COLO668 (cell line): ENCODE measurements around the gene LZTS2.

Experiments used
- DNase-seq: peaks from one replicate; lab custom pipeline; 2025; ENCODE audit not compliant: unreplicated experiment; lab: John Stamatoyannopoulos, UW

Gene LZTS2

DNA sequence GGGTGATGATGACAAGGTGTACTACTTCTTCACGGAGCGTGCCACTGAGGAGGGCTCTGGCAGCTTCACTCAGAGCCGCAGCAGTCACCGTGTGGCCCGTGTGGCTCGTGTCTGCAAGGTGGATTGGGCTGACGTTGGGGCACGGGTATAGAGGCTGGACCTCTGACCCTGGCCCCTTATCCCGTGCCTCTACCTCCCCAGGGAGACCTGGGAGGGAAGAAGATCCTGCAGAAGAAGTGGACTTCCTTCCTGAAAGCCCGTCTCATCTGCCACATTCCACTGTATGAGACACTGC lies 20.8 kb upstream of the LZTS2 start:
- DNase-seq, result no peak

DNA sequence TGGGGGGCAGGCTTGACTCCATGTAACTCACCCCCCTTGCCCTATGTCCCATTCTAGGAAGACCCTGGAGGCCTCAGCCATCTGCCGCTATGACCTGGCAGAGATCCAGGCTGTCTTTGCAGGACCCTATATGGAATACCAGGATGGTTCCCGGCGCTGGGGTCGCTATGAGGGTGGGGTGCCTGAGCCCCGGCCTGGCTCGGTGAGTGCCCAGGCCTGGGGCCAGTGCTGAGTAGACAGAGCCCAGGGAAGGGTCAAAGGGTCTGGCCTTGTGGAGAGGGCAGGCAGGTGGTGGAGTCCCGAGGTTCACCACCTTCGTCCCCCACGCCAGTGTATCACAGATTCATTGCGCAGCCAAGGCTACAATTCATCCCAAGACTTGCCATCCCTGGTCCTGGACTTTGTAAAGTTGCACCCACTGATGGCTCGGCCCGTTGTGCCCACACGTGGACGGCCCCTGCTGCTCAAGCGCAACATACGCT lies 19.8 kb upstream of the LZTS2 start:
- no peak for DNase-seq

DNA sequence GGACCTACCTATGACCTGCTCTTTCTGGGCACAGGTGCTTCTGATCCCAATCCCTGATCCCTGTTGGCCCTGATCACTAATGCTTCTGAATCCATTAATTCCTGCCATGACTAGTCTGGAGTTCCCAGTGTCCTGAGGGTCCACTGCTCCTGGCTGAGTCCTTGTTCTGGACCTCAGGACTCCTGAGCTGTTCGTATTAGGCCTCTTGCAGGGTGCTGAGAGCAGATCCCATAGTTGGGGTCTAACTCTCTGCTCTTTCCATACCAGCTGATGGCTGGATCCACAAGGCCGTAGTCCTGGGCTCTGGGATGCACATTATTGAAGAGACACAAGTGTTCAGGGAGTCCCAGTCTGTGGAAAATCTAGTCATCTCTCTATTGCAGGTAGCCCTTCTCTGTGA lies 19.3 kb upstream of the LZTS2 start:
- DNase-seq, result no peak

DNA sequence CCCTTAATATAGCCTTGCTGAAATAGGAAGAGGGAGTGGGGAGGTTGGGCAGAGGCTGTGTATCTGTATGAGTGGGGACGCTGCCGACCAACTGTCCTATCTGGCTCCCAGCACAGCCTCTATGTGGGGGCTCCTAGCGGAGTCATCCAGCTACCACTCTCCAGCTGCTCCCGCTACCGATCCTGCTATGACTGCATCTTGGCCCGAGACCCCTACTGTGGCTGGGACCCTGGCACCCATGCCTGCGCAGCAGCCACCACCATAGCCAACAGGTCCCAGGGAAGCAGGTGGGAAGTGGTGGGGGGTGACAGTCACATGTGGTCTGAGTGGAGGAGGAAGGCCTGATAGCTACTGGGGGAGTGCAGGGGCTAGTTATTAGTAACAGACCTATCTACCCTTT lies 18.9 kb upstream of the LZTS2 start:
- no peak for DNase-seq

DNA sequence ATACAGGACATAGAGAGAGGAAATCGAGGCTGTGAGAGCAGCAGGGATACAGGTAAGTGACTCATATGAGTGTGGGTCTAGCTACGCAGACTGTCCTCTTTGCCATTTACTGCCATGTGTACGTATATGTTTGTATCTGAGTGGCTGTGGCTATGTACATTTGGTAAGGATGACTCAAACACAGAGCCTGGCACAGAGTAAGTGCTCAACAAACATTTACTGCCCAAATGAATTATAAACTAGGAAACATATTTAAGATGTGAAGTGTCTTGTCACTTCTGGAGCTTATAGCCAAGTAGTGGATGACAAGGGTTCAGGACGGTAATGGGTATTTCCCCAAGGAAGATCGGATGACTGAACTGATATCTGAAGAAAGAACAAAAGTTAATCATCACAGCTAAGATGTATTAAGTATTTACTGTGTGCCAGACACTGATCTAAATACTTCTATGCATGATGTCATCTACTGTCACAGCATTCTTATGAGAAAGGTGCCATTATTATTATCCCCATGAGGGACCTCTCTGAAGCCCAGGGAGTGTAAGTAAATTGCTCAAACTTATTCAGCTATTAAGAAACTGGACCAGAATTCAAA lies 18.3 kb upstream of the LZTS2 start:
- DNase-seq, result no peak

DNA sequence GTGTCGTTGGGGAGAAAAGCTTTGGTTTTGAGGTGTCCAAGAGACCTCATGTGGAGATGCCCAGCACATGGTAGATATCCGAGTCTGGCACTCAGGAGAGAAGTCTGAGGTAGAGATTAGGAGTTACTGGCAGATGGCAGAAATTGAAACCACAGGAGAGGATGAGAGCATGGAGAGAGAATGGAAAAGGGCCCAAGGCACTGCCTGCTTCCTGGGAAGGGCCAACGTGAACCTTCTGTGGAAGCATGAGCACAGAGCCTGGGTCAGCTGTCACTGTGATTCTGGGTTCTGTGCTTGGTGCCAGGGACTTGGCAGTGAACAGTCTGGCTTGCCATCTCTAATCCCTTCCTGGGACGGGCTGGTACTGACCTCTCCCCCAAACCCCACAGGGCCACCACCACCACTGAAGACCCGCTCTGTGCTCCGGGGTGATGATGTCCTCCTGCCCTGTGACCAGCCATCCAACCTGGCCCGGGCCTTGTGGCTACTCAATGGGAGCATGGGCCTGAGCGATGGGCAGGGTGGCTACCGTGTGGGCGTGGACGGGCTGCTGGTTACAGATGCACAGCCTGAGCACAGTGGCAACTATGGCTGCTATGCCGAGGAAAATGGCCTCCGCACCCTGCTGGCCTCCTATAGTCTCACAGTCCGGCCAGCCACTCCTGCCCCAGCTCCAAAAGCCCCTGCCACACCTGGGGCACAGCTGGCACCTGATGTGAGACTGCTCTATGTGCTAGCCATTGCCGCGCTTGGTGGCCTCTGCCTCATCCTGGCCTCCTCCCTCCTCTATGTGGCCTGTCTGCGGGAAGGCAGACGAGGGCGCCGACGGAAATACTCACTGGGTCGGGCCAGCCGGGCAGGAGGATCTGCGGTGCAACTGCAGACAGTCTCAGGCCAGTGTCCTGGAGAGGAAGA lies 16.4 kb upstream of the LZTS2 start:
- DNase-seq, result no peak

DNA sequence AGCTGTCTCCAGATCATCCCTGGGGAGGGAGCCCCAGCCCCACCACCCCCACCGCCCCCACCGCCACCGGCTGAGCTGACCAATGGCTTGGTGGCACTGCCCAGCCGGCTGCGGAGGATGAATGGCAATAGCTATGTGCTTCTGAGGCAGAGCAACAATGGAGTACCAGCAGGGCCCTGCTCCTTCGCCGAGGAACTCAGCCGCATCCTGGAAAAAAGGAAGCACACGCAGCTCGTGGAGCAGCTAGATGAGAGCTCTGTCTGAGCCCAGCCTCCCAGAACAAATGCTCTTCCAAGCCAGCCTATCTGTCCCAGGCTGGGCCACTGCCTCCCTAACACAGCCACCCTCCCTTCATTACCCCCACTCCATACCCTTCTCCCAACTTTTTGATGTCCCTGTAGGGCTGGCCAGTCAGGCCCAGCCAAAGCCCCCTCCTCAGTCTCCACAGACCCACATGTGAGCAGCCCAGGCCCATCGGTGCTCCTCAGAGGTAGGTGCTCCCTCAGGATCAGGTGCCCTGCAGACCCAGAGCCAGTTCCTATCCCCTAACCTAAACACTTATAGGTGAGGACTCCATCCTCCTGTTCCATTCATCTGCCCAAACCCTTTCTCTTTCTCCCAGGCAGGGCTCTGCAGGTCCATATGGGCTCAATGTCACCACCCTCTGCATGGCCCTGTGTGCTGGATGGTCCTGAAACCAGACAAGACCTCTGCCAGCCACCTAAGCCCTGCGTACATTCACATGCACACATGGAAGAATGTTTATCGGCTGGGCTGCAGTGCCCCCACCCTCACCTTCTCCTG lies 15.5 kb upstream of the LZTS2 start:
- no peak for DNase-seq

DNA sequence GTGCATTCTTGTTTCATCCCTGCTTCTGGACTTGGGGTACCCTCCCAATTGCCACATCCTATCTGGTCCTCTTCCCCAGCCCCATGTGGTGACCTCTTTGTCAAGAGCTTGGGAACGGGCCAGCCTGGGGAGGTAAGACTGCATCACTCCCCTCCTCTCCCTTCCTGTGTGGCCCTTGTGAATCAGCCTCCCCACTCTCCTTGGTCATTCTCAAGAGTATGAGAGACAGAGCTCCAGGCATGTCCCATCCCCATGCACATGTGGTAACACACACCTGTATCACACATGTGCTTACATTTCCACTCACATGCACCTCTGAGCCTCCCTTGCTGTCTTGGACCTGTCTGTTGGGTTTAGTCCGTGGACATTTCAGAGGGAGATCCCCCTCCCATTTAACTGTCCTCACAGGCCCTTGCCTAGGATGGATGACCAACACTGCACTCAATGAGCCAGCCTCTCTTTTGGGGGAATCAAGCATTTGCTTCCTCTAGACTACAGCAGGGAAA lies 14.9 kb upstream of the LZTS2 start:
- no peak for DNase-seq

DNA sequence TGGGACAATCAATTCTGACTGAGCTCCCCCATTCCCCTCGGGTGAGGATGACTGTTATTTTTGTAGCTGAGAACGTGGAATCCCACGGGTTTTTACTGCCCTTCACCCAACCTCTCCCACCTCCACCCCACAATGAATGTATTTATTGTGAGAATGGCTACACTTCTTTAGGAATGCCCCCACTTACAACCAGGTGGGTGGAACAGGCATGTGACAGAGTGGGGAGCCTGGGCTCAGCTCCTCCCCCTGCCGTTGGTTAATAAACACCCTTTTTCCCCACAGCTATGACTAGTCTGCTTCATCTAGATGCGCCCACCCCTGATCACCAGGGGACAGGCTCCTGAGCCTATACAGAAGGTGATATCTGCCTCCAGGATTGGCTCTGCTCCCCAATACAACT lies 14.3 kb upstream of the LZTS2 start:
- no peak for DNase-seq

DNA sequence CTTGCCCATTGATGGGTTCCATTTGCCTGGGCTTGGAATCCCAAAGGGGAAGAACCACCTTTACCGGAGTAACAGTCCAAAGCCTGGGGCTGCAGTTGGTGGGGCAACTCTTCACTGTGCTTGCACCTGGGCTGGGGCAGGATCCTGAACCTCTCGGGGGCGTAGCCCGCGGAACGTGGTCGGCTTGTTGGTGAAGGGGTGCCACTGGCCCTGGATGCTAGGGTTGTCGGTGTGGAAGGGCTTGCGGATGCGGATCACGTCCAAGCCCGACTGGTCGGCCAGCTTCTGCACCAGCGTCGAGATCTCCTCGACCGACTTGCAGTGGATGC lies 13.0 kb upstream of the LZTS2 start:
- DNase-seq, result no peak

DNA sequence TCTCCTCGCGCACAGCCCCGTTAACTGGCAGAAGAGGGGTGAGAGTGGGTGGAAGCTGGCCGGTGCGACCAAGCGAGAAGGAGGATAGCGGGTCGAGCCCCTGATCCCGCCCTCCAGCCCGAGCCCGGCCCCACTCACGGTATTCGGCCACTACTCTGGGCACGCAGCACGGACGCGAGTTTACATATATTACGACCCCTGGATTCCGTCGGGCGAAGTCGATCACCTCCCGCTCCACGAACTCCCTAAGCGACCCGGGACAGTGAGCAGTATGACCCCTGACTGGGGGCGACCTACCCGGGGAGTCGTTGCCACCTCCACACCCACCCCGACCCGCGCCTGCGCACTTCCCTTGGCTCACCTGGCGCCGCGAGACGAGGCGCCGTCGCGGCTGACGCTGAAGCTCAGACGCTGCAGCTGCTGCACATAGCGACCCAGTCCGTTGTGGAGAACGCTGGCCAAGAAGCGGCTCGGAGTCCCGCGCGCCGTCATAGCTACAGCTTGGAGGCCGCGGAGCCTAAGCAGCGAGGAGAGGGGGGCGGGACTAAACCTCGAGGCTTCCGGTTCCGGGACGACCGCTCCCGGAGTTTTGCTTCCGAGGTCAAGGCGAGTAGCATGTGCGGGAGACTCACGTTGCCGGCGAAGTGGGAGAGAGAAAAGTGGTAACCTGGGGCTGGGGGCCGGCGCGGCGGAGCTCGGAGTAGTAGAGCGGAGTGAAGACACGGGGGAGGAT lies 12.5 kb upstream of the LZTS2 start, which contains the start of the genes MRPL43 and TWNK:
TSS of gene MRPL43 (minus strand) at position 546 of the 733 bp plus-strand sequence. CDS start at position 492, 54 bp downstream.
TSS of gene TWNK (plus strand) at position 592 of the 733 bp plus-strand sequence. CDS start 668 bp downstream, outside the sequence.
- DNase-seq, result peak; percentile 67

DNA sequence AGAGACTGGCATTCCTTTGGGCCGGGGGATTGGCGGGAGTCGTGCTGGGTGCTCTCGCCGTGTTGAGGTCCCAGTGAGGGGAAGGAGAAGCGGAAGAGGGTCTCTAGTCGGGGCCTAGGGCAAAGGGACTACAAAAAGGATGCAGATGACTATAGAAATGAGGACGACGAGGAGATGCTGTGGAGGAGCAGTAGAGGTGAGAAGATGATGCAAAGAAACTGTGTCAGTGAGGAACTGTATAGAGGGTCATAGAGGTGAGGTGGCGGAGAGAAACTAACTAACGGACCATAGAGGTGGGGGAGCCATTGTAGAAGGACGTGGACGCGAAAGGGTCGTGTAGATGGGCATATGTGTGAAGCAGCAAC lies 11.9 kb upstream of the LZTS2 start:
- no peak for DNase-seq

DNA sequence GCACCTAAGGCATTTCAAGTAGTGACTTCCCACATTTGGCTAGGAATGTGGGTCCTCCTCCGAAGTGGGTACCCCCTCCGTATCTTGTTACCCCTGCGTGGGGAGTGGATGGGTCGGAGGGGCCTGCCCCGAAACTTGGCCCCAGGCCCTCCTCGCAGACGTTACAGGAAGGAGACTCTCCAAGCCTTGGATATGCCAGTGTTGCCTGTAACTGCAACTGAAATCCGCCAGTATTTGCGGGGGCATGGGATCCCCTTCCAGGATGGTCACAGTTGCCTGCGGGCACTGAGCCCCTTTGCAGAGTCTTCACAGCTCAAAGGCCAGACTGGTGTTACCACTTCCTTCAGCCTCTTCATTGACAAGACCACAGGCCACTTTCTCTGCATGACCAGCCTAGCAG lies 11.4 kb upstream of the LZTS2 start:
- DNase-seq, result no peak

DNA sequence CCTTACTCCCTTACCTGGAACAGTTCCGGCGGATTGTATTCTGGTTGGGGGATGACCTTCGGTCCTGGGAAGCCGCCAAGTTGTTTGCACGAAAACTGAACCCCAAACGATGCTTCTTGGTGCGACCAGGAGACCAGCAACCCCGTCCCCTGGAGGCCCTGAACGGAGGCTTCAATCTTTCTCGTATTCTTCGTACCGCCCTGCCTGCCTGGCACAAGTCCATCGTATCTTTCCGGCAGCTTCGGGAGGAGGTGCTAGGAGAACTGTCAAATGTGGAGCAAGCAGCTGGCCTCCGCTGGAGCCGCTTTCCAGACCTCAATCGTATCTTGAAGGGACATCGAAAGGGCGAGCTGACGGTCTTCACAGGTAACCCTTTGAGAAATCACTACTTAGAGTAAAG lies 10.5 kb upstream of the LZTS2 start:
- DNase-seq, result no peak

DNA sequence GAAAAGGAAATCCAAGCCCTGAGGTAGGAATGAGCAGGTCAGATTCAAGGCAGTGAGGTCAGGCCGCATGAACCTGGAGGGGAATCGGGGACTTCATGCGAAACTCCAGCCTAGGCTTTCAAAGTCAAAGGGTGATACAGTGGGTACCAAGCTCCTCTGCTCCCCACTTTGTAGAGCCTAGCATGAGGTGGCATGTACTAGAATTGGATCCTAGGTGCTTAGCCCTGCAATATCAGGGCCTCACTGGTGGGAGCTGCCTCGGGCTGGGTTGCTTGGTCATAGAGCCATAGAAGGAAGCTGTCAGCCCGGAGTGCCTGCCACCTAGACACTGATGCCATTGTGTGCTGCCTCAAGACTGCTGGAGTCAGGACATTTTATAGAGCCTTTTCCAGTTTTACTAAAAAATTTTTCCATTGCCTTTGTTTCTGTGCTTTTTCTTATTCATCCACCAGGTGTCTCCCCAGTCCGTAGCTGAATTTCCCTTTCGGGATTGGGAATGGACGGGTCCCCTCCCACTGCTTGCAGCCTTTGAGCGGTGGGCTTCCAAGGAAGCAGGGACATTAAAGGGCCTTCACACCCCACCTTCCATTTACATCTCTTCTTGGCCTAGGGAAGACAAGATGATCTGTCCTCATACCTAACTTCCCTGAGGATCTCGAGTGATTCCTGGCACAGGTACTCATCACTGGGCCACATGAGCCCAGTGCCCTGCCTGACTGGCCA lies 5.5 kb upstream of the LZTS2 start:
- no peak for DNase-seq

DNA sequence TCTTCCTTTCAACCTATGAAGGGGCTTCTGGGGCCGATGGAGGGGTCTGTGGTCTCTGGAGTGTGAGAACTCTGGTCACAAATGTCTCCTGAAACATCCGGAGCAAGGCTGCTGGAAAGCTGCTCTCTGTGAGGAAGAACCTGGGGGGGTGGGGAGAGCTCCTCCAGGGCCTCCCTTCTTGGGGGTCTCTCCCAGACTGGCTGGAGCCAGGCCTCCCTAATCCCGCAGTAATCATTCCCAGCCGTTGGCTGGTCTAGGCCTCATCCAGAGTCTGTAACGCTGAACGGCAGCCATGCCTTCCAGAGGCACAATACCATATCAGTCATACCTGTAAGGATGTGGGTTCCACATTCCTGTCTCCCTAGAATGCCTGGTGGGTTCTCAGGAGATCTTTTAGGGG lies 4.4 kb upstream of the LZTS2 start:
- DNase-seq, result no peak

DNA sequence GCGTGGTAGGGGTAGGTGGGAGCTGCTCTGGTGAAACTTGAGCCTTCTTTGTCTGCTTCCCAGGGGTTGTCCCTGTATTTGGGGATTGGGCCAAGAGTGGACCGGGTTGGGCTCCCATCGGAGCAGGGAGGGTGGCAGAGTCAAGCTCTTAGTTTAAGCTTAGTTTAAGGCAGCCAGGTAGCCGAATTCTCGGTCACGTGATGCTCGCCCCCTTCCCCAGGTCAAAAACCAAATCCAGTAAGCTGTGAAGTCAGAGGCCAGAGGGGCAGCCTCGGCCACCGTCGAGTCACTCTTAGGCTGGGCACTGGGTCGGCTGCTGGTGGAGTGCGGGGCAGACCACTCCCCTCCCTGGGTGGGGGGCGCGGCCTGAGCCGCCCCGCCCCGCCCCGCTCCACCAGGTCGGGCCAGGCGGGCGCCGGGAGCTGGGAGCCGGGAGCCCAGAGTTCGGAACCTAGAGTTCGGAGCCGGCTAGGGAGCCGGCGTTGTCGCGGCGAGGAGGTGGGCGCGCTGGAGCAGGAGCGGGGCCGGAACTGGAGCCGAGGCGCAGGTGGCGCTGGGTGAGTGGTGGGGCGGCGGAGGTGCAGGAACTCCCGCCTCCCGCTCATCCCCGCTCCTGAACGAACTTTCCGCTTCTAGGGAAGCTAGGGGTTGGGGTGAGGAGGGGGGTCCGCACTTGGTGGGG lies 2.8 kb upstream of the LZTS2 start:
- DNase-seq, result peak; percentile 45

DNA sequence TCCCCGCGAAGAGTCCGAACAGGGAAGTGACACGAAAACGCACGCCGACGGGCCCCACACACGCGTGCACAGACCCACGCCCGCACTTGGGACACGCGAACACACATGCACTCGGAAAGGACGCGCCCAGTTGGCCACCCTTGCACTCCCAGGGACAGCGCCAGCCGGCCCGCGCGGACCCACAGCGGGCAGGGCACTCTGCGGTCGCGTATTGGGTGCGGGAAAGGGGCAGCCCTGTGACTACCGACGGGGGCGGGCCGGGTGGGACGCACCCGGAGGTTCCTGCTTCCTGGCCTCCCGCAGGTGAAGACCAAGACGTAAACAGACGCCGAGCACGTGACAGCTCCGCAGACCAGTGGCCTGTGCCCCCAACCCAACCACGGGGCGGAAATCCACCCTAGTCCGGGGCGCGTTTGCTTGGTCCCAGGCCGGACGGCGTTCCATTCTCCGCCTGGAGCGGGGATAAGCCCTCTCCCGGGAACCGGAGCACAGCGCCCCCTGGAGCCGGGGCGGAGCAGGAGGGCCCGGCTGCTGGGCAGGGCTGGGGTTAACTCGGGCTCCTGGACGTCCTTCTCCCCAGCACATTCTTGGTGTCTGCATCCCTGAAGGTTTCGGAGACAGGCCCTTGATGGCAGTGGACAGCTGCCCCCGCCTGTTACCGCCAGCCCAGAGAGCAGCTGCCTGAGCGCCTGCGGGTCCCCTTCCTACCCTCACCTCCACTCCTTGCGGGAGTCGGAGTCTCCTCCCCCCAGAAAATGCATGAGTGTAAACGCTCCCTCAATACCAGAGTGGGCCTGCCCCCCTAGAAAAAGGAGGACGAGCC lies 2.0 kb upstream of the LZTS2 start:
- peak; percentile 80 for DNase-seq
